SK-N-MC (cell line): ENCODE measurements around the gene NOXA1.

ENCODE experiments used
- EZH2 ChIP-seq: fragments of 200-600 bp; sonication (generic); IDR thresholded peaks from one replicate; pipeline ENCODE4 v1.6.1; 2017; ENCODE audit warnings: antibody characterized with exemption
- POLR2AphosphoS5 ChIP-seq: IDR thresholded peaks from 2 replicates; pipeline ENCODE4 v1.6.1; 2012; ENCODE audit warnings: mild to moderate bottlenecking, low read depth, low read length, borderline replicate concordance

DNA sequence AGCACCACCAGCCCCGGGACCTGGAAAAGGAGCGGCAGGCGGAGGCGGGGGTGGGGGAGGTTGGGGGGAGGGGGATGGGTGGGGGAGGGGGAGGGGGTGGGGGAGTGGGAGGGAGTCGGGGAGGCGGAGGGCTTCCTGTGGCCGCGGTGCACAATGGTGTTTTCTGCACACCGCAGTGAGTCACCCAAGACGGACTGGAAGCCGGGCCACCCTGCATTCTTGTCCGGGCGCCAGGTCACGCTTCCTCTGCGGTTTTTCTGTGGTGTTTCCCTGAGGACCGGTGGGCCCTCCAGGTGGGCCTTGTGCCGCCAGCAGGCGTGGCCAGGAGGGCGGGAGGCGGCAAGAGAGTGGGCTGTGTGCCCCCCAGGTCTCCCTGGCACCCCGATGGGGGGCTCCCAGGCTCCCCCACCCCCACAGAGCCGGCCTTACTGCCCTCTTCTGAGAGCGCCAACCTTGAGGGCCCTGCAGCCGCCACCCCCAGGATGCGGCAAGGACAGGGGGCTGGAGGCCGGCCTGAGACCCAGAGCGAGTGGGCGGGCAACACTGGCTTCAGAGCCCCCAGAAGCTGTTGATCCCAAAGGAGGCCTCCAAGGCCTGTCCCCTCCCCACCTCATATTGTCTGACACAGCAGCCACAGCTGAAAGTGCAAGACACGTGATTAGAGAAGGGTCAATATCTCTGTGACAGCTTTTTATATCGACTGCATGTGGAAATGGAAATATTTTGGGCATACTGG, 11.4 kb upstream of the NOXA1 start:
- TF ChIP-seq POLR2AphosphoS5 = no peak
- no peak for TF ChIP-seq EZH2
